AG10803 (cell line): ENCODE results near the gene ZNF280B.

Experiments used
- DNase-seq: peaks from one replicate; pipeline ENCODE4 v3.0.0; 2010; ENCODE audit warnings: low read depth
- H3K4me3 ChIP-seq: 2 replicates; pipeline ENCODE4 v1.5.1; 2011; ENCODE audit warnings: mild to moderate bottlenecking, low read length, control low read depth
- CTCF ChIP-seq: conservative IDR thresholded peaks from 2 replicates; pipeline ENCODE4 v1.5.1; 2011; ENCODE audit warnings: mild to moderate bottlenecking, low read length, control low read depth, inconsistent platforms

Gene ZNF280B

GRCh38 chr22:22440188-22440587, 68.4 kb downstream of the ZNF280B start:
- TF ChIP-seq CTCF: no peak
- H3K4me3 ChIP-seq: no peak overlapping the region
- no peak for DNase-seq
